ENCODE results near the gene CTSD. TPM values are rescaled to one million over a fixed set of nuclear protein-coding genes. Genes with fewer than 3 reads are reported as not detected.

CTSD gene
- polyA plus RNA-seq, 1 donor from 2014 or later = 78.7 TPM

- no peaks in the 10 kb centered on the region for H3K9me3 Mint-ChIP-seq
- peaks cover 7% of the 10 kb centered on the region for H3K27me3 Mint-ChIP-seq
- H3K27ac Mint-ChIP-seq = no peak overlapping the region
- no peaks in the 10 kb centered on the region for H3K36me3 Mint-ChIP-seq
- peaks cover 0 to 7% (median 2%) of the 10 kb centered on the region in 3 donors for H3K4me1 Mint-ChIP-seq
- no peak overlapping the region for H3K4me3 Mint-ChIP-seq
Measured at GRCh38 chr11:1767399-1768140, 3.8 kb upstream of the CTSD start.

GRCh38 chr11:1766719-1767398, 3.1 kb upstream of the CTSD start:
- no peak overlapping the region for H3K27ac Mint-ChIP-seq
- no peaks in the 10 kb centered on the region for H3K9me3 Mint-ChIP-seq
- H3K27me3 Mint-ChIP-seq = peaks cover 3% of the 10 kb centered on the region
- no peaks in the 10 kb centered on the region for H3K36me3 Mint-ChIP-seq
- no peak overlapping the region for H3K4me3 Mint-ChIP-seq
- H3K4me1 Mint-ChIP-seq = peaks cover 0 to 8% (median 6%) of the 10 kb centered on the region in 3 donors

- H3K4me3 Mint-ChIP-seq = peak overlapping the region in 1 of 4 donors; percentile 43
Measured at GRCh38 chr11:1765871-1766718, 2.4 kb upstream of the CTSD start.

GRCh38 chr11:1763336-1763795, 361 bp downstream of the CTSD start:
- Mint-ChIP-seq H3K27ac (no peak overlapping the region), H3K36me3 (peaks cover 2% of the 10 kb centered on the region), H3K27me3 (no peaks in the 10 kb centered on the region), H3K9me3 (no peaks in the 10 kb centered on the region), H3K4me1 (peaks cover 0 to 9% (median 6%) of the 10 kb centered on the region in 3 donors), H3K4me3 (peak overlapping the region; percentile 29 to 86 (median 73))

More at GRCh38 chr11:1765871-1766718, 2.4 kb upstream of the CTSD start:
- Mint-ChIP-seq H3K36me3 (no peaks in the 10 kb centered on the region), H3K9me3 (no peaks in the 10 kb centered on the region), H3K27ac (no peak overlapping the region), H3K4me1 (peaks cover 0 to 9% (median 6%) of the 10 kb centered on the region in 3 donors), H3K27me3 (peaks cover 2% of the 10 kb centered on the region)

- Mint-ChIP-seq H3K27me3 (no peaks in the 10 kb centered on the region), H3K36me3 (peaks cover 2% of the 10 kb centered on the region), H3K27ac (peak overlapping the region in 2 of 3 donors; percentile 65 to 88), H3K4me1 (peaks cover 0 to 9% (median 6%) of the 10 kb centered on the region in 3 donors), H3K9me3 (no peaks in the 10 kb centered on the region), H3K4me3 (peak overlapping the region; percentile 62 to 86 (median 83))
Measured at GRCh38 chr11:1762537-1763302, 1.0 kb downstream of the CTSD start.

GRCh38 chr11:1761857-1762536, 1.7 kb downstream of the CTSD start:
- Mint-ChIP-seq H3K9me3 (no peaks in the 10 kb centered on the region), H3K27me3 (no peaks in the 10 kb centered on the region), H3K36me3 (peaks cover 2% of the 10 kb centered on the region), H3K4me1 (peaks cover 0 to 9% (median 6%) of the 10 kb centered on the region in 3 donors), H3K27ac (peak overlapping the region; percentile 53 to 88 (median 65)), H3K4me3 (peak overlapping the region; percentile 52 to 86 (median 83))

GRCh38 chr11:1761110-1761856, 2.4 kb downstream of the CTSD start:
- peak overlapping the region in 2 of 3 donors; percentile 53 to 71 for H3K27ac Mint-ChIP-seq
- H3K36me3 Mint-ChIP-seq = peaks cover 2% of the 10 kb centered on the region
- H3K4me3 Mint-ChIP-seq = peak overlapping the region in 3 of 4 donors; percentile 52 to 72 (median 57)
- no peaks in the 10 kb centered on the region for H3K27me3 Mint-ChIP-seq
- peaks cover 0 to 9% (median 6%) of the 10 kb centered on the region in 3 donors for H3K4me1 Mint-ChIP-seq
- no peaks in the 10 kb centered on the region for H3K9me3 Mint-ChIP-seq

- H3K9me3 Mint-ChIP-seq = no peaks in the 10 kb centered on the region
- no peak overlapping the region for H3K27ac Mint-ChIP-seq
- H3K4me1 Mint-ChIP-seq = peaks cover 0 to 13% (median 6%) of the 10 kb centered on the region in 3 donors
- H3K27me3 Mint-ChIP-seq = no peaks in the 10 kb centered on the region
- H3K36me3 Mint-ChIP-seq = peaks cover 2% of the 10 kb centered on the region
- peak overlapping the region in 2 of 4 donors; percentile 52 to 57 for H3K4me3 Mint-ChIP-seq
Measured at GRCh38 chr11:1760351-1761109, 3.2 kb downstream of the CTSD start.

GRCh38 chr11:1759851-1760220, 3.9 kb downstream of the CTSD start:
- H3K27me3 Mint-ChIP-seq = no peaks in the 10 kb centered on the region
- peaks cover 4% of the 10 kb centered on the region for H3K36me3 Mint-ChIP-seq
- H3K9me3 Mint-ChIP-seq = no peaks in the 10 kb centered on the region
- peak overlapping the region in 1 of 4 donors; percentile 52 for H3K4me3 Mint-ChIP-seq
- H3K4me1 Mint-ChIP-seq = peaks cover 0 to 13% (median 6%) of the 10 kb centered on the region in 3 donors
- H3K27ac Mint-ChIP-seq = no peak overlapping the region

- no peaks in the 10 kb centered on the region for H3K9me3 Mint-ChIP-seq
- peaks cover 0 to 11% (median 5%) of the 10 kb centered on the region in 3 donors for H3K4me1 Mint-ChIP-seq
Measured at GRCh38 chr11:1759151-1759850, 4.4 kb downstream of the CTSD start.

GRCh38 chr11:1758611-1759150, 5.0 kb downstream of the CTSD start:
- peaks cover 4% of the 10 kb centered on the region for H3K36me3 Mint-ChIP-seq
- no peaks in the 10 kb centered on the region for H3K27me3 Mint-ChIP-seq
- peaks cover 0 to 11% (median 4%) of the 10 kb centered on the region in 3 donors for H3K4me1 Mint-ChIP-seq
- peak overlapping the region in 1 of 4 donors; percentile 84 for H3K4me3 Mint-ChIP-seq
- H3K9me3 Mint-ChIP-seq = no peaks in the 10 kb centered on the region
- H3K27ac Mint-ChIP-seq = peak overlapping the region in 1 of 3 donors; percentile 35

More at GRCh38 chr11:1759151-1759850, 4.4 kb downstream of the CTSD start:
- Mint-ChIP-seq H3K36me3 (peaks cover 4% of the 10 kb centered on the region), H3K4me3 (peak overlapping the region in 1 of 4 donors; percentile 45), H3K27me3 (no peaks in the 10 kb centered on the region), H3K27ac (no peak overlapping the region)

All from IgD-negative memory B cell (primary cell).